Ishikawa (cell line): Measurements from ENCODE around the gene PLCB3.
"Not testable (repeated sequence)": the region's sequence is repeated elsewhere in the genome, so short reads cannot be mapped to it uniquely, and the experiment has no call there.

Source experiments
- CEBPB ChIP-seq: IDR thresholded peaks from 2 replicates; pipeline ENCODE4 v1.6.1; 2012
- CREB1 ChIP-seq: IDR thresholded peaks from 2 replicates; pipeline ENCODE4 v1.6.1; 2012; ENCODE audit warnings: low read depth
- EGR1 ChIP-seq: IDR thresholded peaks from 2 replicates; pipeline ENCODE4 v1.6.1; 2012
- FOXM1 ChIP-seq: IDR thresholded peaks from 2 replicates; pipeline ENCODE4 v1.6.1; 2012; ENCODE audit warnings: low read depth, borderline replicate concordance
- MAX ChIP-seq: IDR thresholded peaks from 2 replicates; pipeline ENCODE4 v1.6.1; 2012
- NFIC ChIP-seq: IDR thresholded peaks from 2 replicates; pipeline ENCODE4 v1.6.1; 2012
- RAD21 ChIP-seq: IDR thresholded peaks from 2 replicates; pipeline ENCODE4 v1.6.1; 2012; ENCODE audit warnings: low read depth
- REST ChIP-seq: IDR thresholded peaks from 2 replicates; pipeline ENCODE4 v1.6.1; 2012; ENCODE audit warnings: low read depth, mild to moderate bottlenecking
- TAF1 ChIP-seq: IDR thresholded peaks from 2 replicates; pipeline ENCODE4 v1.6.1; 2012; ENCODE audit warnings: low read depth, mild to moderate bottlenecking

GRCh38 chr11:64246621-64246870 lies 4.8 kb upstream of the PLCB3 start:
- TF ChIP-seq MAX = peak; percentile 21; the same call in 1 of the 2 replicates
- not testable (repeated sequence) for TF ChIP-seq TAF1, CREB1, REST, CEBPB, RAD21, EGR1, NFIC, FOXM1
